ENCODE data around the gene SPINK4.

The SPINK4 gene

DNA sequence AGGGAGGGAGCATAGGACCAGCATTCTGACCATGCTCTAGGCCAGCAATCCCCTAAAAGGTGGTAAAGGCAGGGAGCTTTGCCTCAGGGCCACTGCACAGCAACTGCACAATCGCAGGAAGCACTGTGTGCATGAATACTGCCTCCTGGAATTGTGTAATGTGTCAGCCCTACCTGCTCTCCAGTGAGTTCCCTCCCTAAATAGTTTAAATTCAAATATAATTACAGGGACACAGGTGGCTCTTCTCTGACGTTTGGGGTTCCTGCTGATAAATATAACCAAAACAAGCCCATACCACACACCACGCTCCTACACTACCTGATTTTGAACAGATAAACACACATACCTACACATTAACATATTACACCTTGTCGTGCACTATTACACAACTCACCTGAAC, 15.5 kb downstream of the SPINK4 start:
- no peak overlapping the region for H3K27ac ChIP-seq (ENCODE audit: low read length)
- H3K36me3 ChIP-seq (replicated peaks; ENCODE audit: insufficient read depth, low read length): peaks cover 42% of the 10 kb centered on the region
- H3F3A ChIP-seq (ENCODE audit: insufficient read depth, low read length): 0 out of 2 replicates have a peak, but pooled peaks cover 5% of the 10 kb centered on the region
- peaks cover 3% of the 10 kb centered on the region; the same call in 1 of the 2 replicates for H4K20me1 ChIP-seq (ENCODE audit: insufficient read depth, low read length)
- peaks cover 4% of the 10 kb centered on the region for H3K4me1 ChIP-seq (ENCODE audit: low read length)
- no peak overlapping the region for H3K4me2 ChIP-seq (ENCODE audit: low read depth, low read length)
- H3K9me2 ChIP-seq (replicated peaks; ENCODE audit: insufficient read depth, low read length): no peaks in the 10 kb centered on the region
- H3K4me3 ChIP-seq (ENCODE audit: low read length): no peak overlapping the region
- no peaks in the 10 kb centered on the region for H3K27me3 ChIP-seq (replicated peaks; ENCODE audit: insufficient read depth, low read length)
- H3K9ac ChIP-seq (ENCODE audit: low read length): no peak overlapping the region
- DNase-seq: no peak
- H2AFZ ChIP-seq (ENCODE audit: low read length): no peak overlapping the region
- H3K79me2 ChIP-seq (ENCODE audit: low read length): peaks cover 48% of the 10 kb centered on the region
- TF ChIP-seq, protein P1, sequence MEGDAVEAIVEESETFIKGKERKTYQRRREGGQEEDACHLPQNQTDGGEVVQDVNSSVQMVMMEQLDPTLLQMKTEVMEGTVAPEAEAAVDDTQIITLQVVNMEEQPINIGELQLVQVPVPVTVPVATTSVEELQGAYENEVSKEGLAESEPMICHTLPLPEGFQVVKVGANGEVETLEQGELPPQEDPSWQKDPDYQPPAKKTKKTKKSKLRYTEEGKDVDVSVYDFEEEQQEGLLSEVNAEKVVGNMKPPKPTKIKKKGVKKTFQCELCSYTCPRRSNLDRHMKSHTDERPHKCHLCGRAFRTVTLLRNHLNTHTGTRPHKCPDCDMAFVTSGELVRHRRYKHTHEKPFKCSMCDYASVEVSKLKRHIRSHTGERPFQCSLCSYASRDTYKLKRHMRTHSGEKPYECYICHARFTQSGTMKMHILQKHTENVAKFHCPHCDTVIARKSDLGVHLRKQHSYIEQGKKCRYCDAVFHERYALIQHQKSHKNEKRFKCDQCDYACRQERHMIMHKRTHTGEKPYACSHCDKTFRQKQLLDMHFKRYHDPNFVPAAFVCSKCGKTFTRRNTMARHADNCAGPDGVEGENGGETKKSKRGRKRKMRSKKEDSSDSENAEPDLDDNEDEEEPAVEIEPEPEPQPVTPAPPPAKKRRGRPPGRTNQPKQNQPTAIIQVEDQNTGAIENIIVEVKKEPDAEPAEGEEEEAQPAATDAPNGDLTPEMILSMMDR (IDR thresholded peaks at IDR 0.05; ENCODE audit: low read length): no peak
- no peak for TF ChIP-seq EZH2 (optimal IDR thresholded peaks at IDR 0.05; ENCODE audit: low read depth, low read length)
- no peak for TF ChIP-seq EZH2phosphoT487 (IDR thresholded peaks at IDR 0.05; ENCODE audit: low read length)
- H3K9me3 ChIP-seq (replicated peaks; ENCODE audit: insufficient read depth, low read length): no peaks in the 10 kb centered on the region

DNA sequence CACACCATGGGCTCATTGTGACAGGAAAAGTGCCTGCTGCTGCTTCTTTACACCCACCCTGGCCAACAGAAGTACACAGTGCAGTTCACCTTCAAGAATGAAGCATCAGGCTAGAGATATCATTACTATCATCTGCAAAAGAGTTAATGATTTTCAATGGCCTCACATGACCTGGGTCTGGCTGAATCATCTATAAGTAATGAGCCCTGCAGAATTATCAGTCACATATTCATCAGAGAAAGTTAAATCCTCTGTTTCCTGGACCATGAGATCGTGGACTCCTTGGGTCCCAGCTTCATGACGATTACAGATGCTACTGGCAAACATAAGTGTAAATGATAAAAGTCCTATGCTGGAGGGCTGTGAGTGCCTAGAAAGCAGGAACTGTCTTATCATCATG, 16.3 kb downstream of the SPINK4 start:
- H3K4me1 ChIP-seq (ENCODE audit: low read length): no peaks in the 10 kb centered on the region; the same call in 1 of the 2 replicates
- peaks cover 3% of the 10 kb centered on the region; the same call in 1 of the 2 replicates for H4K20me1 ChIP-seq (ENCODE audit: insufficient read depth, low read length)
- H3K4me3 ChIP-seq (ENCODE audit: low read length): no peak overlapping the region
- DNase-seq: no peak
- H3F3A ChIP-seq (ENCODE audit: insufficient read depth, low read length): no peaks in the 10 kb centered on the region
- no peaks in the 10 kb centered on the region for H3K9me2 ChIP-seq (replicated peaks; ENCODE audit: insufficient read depth, low read length)
- no peak overlapping the region for H3K9ac ChIP-seq (ENCODE audit: low read length)
- H3K79me2 ChIP-seq (ENCODE audit: low read length): peaks cover 56% of the 10 kb centered on the region
- no peaks in the 10 kb centered on the region for H3K27me3 ChIP-seq (replicated peaks; ENCODE audit: insufficient read depth, low read length)
- peaks cover 50% of the 10 kb centered on the region for H3K36me3 ChIP-seq (replicated peaks; ENCODE audit: insufficient read depth, low read length)
- no peaks in the 10 kb centered on the region for H3K9me3 ChIP-seq (replicated peaks; ENCODE audit: insufficient read depth, low read length)
- TF ChIP-seq, protein P1 (IDR thresholded peaks at IDR 0.05; ENCODE audit: low read length): no peak
- TF ChIP-seq EZH2phosphoT487 (IDR thresholded peaks at IDR 0.05; ENCODE audit: low read length) (no peak), EZH2 (optimal IDR thresholded peaks at IDR 0.05; ENCODE audit: low read depth, low read length) (no peak)
- H3K27ac ChIP-seq (ENCODE audit: low read length): no peak overlapping the region
- H3K4me2 ChIP-seq (ENCODE audit: low read depth, low read length): no peak overlapping the region
- H2AFZ ChIP-seq (ENCODE audit: low read length): no peak overlapping the region

DNA sequence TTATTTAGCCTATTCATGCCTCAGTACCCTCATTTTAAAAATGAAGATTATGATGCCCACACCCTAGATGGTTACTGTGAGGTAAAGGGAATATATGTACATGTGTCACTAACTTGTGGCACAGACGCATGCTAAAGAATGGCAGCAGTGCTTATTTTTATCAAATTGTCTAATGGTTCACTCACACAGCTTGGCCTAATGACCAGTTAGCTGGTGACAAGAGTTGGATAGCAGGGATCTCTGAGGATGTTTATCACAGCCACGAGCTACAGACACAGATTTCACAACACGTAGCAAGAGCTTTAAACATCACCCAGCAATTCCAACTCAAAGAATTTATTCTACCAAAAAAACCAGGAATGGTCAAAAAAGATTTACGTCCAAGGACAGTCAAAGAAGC, 17.3 kb downstream of the SPINK4 start:
- H3K9me3 ChIP-seq (replicated peaks; ENCODE audit: insufficient read depth, low read length): no peaks in the 10 kb centered on the region
- H3K4me1 ChIP-seq (ENCODE audit: low read length): no peaks in the 10 kb centered on the region
- no peak overlapping the region for H3K27ac ChIP-seq (ENCODE audit: low read length)
- peaks cover 65% of the 10 kb centered on the region for H3K79me2 ChIP-seq (ENCODE audit: low read length)
- H3K4me2 ChIP-seq (ENCODE audit: low read depth, low read length): no peak overlapping the region
- no peak overlapping the region for H2AFZ ChIP-seq (ENCODE audit: low read length)
- no peaks in the 10 kb centered on the region for H3F3A ChIP-seq (ENCODE audit: insufficient read depth, low read length)
- no peak overlapping the region for H3K9ac ChIP-seq (ENCODE audit: low read length)
- TF ChIP-seq, protein P1 (IDR thresholded peaks at IDR 0.05; ENCODE audit: low read length): no peak
- TF ChIP-seq EZH2 (optimal IDR thresholded peaks at IDR 0.05; ENCODE audit: low read depth, low read length): no peak
- no peak for TF ChIP-seq EZH2phosphoT487 (IDR thresholded peaks at IDR 0.05; ENCODE audit: low read length)
- peaks cover 56% of the 10 kb centered on the region for H3K36me3 ChIP-seq (replicated peaks; ENCODE audit: insufficient read depth, low read length)
- no peaks in the 10 kb centered on the region for H3K27me3 ChIP-seq (replicated peaks; ENCODE audit: insufficient read depth, low read length)
- H4K20me1 ChIP-seq (ENCODE audit: insufficient read depth, low read length): peaks cover 3% of the 10 kb centered on the region; the same call in 1 of the 2 replicates
- no peaks in the 10 kb centered on the region for H3K9me2 ChIP-seq (replicated peaks; ENCODE audit: insufficient read depth, low read length)
- H3K4me3 ChIP-seq (ENCODE audit: low read length): no peak overlapping the region
- DNase-seq: no peak
